HEK293T (cell line): Measurements from ENCODE around the gene EPS8L2.

Experiments
- CTCF ChIA-PET: fragments of 350-600 bp; formaldehyde crosslinking; extraction: SDS; loops from one replicate; lab custom pipeline; 2021; ENCODE audit warnings: antibody characterized with exemption, inconsistent platforms; lab: Yijun Ruan, JAX
- POLR2A ChIA-PET: fragments of 350-600 bp; formaldehyde crosslinking; extraction: SDS; loops from one replicate; lab custom pipeline; 2020; ENCODE audit warnings: antibody characterized with exemption, inconsistent platforms; lab: Yijun Ruan, JAX
- DNase-seq: peaks from one replicate; pipeline ENCODE4 v3.0.0; 2012; ENCODE audit warnings: mixed read lengths; ENCODE audit errors: extremely low spot score
- ARNT ChIP-seq: fragments of 450-650 bp; IDR thresholded peaks from 2 replicates; pipeline ENCODE4 v1.6.1; 2017; ENCODE audit warnings: mild to moderate bottlenecking
- BHLHE40 ChIP-seq: fragments of 450-650 bp; IDR thresholded peaks from 2 replicates; pipeline ENCODE4 v1.6.1; 2016; ENCODE audit warnings: mild to moderate bottlenecking, moderate library complexity, borderline replicate concordance
- CTBP1 ChIP-seq: fragments of 450-650 bp; IDR thresholded peaks from 2 replicates; pipeline ENCODE4 v1.6.1; 2016; ENCODE audit warnings: borderline replicate concordance
- ELF4 ChIP-seq: fragments of 450-650 bp; IDR thresholded peaks from 2 replicates; pipeline ENCODE4 v1.6.1; 2017; ENCODE audit warnings: antibody characterized with exemption
- FOXA1 ChIP-seq: fragments of 450-650 bp; IDR thresholded peaks from 2 replicates; pipeline ENCODE4 v1.6.1; 2016; ENCODE audit warnings: mild to moderate bottlenecking
- FOXK2 ChIP-seq: fragments of 450-650 bp; IDR thresholded peaks from 2 replicates; pipeline ENCODE4 v1.6.1; 2016; ENCODE audit warnings: mild to moderate bottlenecking
- FOXM1 ChIP-seq: fragments of 450-650 bp; IDR thresholded peaks from 2 replicates; pipeline ENCODE4 v1.6.1; 2017; ENCODE audit warnings: mild to moderate bottlenecking, borderline replicate concordance
- HDGF ChIP-seq: fragments of 450-650 bp; IDR thresholded peaks from 2 replicates; pipeline ENCODE4 v1.6.1; 2017; ENCODE audit warnings: antibody characterized with exemption, borderline replicate concordance
- L3MBTL2 ChIP-seq: fragments of 450-650 bp; conservative IDR thresholded peaks from 2 replicates; pipeline ENCODE4 v1.6.1; 2016; ENCODE audit warnings: mild to moderate bottlenecking
- LEF1 ChIP-seq: fragments of 450-650 bp; IDR thresholded peaks from 2 replicates; pipeline ENCODE4 v1.6.1; 2017; ENCODE audit warnings: mild to moderate bottlenecking, borderline replicate concordance
- NFRKB ChIP-seq: fragments of 450-650 bp; IDR thresholded peaks from 2 replicates; pipeline ENCODE4 v1.6.1; 2016; ENCODE audit warnings: mild to moderate bottlenecking, moderate library complexity
- SP1 ChIP-seq: fragments of 450-650 bp; IDR thresholded peaks from 2 replicates; pipeline ENCODE4 v1.6.1; 2017
- SUZ12 ChIP-seq: fragments of 450-650 bp; IDR thresholded peaks from 2 replicates; pipeline ENCODE4 v1.6.1; 2016; ENCODE audit warnings: mild to moderate bottlenecking
- TARDBP ChIP-seq: fragments of 450-650 bp; IDR thresholded peaks from 2 replicates; pipeline ENCODE4 v1.6.1; 2016
- ZNF384 ChIP-seq: fragments of 450-650 bp; IDR thresholded peaks from 2 replicates; pipeline ENCODE4 v1.6.1; 2016
- TF ChIP-seq, protein P1 (sequence below): fragments of 450-650 bp; IDR thresholded peaks from 2 replicates; pipeline ENCODE4 v1.6.1; 2016

Gene EPS8L2

GRCh38 chr11:761526-762108 is 55.6 kb downstream of the EPS8L2 start:
- no peak for DNase-seq
- POLR2A ChIA-PET, result no interaction called here
- CTCF ChIA-PET, result no interaction called here
- no peak for TF ChIP-seq CTBP1
- no peak for TF ChIP-seq TARDBP
- TF ChIP-seq L3MBTL2, result no peak
- no peak for TF ChIP-seq FOXK2
- no peak for TF ChIP-seq ZNF384
- TF ChIP-seq, protein P1, sequence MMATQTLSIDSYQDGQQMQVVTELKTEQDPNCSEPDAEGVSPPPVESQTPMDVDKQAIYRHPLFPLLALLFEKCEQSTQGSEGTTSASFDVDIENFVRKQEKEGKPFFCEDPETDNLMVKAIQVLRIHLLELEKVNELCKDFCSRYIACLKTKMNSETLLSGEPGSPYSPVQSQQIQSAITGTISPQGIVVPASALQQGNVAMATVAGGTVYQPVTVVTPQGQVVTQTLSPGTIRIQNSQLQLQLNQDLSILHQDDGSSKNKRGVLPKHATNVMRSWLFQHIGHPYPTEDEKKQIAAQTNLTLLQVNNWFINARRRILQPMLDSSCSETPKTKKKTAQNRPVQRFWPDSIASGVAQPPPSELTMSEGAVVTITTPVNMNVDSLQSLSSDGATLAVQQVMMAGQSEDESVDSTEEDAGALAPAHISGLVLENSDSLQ, result no peak
- no peak for TF ChIP-seq SUZ12
- no peak for TF ChIP-seq NFRKB

- DNase-seq, result no peak
- ChIA-PET POLR2A (no interaction called here), CTCF (no interaction called here)
- no peak for TF ChIP-seq LEF1
Observed at GRCh38 chr11:762421-763072, 56.5 kb downstream of the EPS8L2 start.

- POLR2A ChIA-PET, result interaction anchor here (0.7 kb wide), 1 partner anchor 14 kb away, joined by 3 read pairs; no protein-coding TSS in a partner anchor
- DNase-seq, result no peak
- CTCF ChIA-PET, result no interaction called here
- TF ChIP-seq ELF4 (no peak), FOXM1 (no peak), L3MBTL2 (no peak), BHLHE40 (no peak), FOXA1 (no peak), ARNT (no peak), ZNF384 (no peak), CTBP1 (no peak), LEF1 (no peak), HDGF (no peak), SUZ12 (no peak), SP1 (no peak), TARDBP (no peak), FOXK2 (no peak), NFRKB (no peak)
- TF ChIP-seq, protein P1, result no peak
Observed at GRCh38 chr11:763073-763463, 57.0 kb downstream of the EPS8L2 start.

GRCh38 chr11:763549-764321 is 57.7 kb downstream of the EPS8L2 start:
- DNase-seq, result no peak
- TF ChIP-seq HDGF, result no peak
- no peak for TF ChIP-seq CTBP1
- TF ChIP-seq BHLHE40, result no peak
- TF ChIP-seq FOXK2, result no peak
- no peak for TF ChIP-seq FOXA1
- TF ChIP-seq FOXM1, result no peak
- no peak for TF ChIP-seq ELF4
- no peak for TF ChIP-seq SUZ12
- no peak for TF ChIP-seq ARNT
- no peak for TF ChIP-seq TARDBP
- no peak for TF ChIP-seq NFRKB
- no peak for TF ChIP-seq LEF1
- ChIA-PET CTCF (interaction anchor here (0.9 to 1.0 kb wide), 2 partner anchors 35 to 67 kb away, joined by 3 read pairs; no protein-coding TSS in a partner anchor), POLR2A (interaction anchor here (0.7 to 1.7 kb wide), 2 partner anchors 13 to 15 kb away, joined by 3 to 8 read pairs; partner anchors contain the start of gene GATD1)

GRCh38 chr11:764322-765024 is 58.4 kb downstream of the EPS8L2 start:
- no peak for DNase-seq
- ChIA-PET CTCF (interaction anchor here (0.9 to 1.0 kb wide), 2 partner anchors 36 to 68 kb away, joined by 3 read pairs; no protein-coding TSS in a partner anchor), POLR2A (interaction anchor here (1.2 to 1.7 kb wide), 2 partner anchors 13 to 17 kb away, joined by 3 to 8 read pairs; partner anchors contain the start of genes GATD1 and TALDO1)
- TF ChIP-seq L3MBTL2 (no peak), ELF4 (no peak), FOXA1 (no peak), FOXK2 (no peak), FOXM1 (no peak)
